ENCODE data around the gene RFT1.

Gene RFT1

DNA sequence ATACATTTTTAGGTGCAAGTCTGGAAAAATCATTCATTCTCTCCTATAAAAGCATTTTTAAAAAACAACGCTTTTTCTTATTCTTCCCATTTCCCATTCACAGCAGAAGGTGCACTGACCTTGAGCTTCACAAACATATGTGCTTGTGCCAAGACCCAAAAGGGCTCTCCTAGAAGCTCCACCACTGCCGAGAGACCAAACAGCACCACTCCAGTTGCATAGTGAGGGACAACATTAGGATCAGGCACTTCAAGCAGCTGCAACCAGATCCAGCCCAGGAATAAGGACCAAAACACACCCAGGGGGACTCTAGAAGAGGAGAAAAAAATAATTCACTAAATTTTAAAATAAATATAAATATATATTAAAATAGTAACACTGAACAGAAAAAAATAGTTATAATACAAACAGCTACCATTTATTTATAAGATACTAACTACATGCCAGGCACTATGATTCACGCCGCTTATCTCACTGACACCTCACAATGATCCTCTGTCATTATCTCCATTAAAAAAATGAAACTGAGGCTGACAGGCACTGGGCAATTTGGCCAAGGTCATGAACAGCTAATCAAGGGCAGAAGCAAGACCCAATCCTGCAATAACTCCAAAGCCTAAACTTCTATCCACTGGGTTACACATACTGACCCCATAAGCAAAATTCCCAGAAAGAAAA, 7.8 kb downstream of the RFT1 start:
- no peak for DNase-seq

DNA sequence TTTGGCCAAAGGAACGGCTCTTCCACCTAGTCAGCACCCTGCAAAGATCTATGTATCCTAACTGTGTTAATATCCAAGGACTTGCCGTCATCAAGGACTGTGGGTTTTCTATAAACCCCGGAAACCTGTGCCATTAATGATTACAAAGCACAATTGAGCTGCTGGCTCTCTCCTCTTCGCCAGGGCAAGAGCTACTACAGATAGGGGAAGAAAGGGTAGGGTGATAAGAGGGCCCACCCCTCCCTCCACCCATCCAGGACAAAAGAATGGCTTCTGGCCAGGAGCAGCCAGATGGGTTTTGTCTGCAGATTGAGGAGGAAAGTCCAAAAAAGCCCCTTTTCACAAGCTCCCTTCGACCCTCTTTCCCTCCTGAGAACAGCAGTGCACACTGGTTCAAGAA, 9.9 kb downstream of the RFT1 start:
- no peak for DNase-seq

DNA sequence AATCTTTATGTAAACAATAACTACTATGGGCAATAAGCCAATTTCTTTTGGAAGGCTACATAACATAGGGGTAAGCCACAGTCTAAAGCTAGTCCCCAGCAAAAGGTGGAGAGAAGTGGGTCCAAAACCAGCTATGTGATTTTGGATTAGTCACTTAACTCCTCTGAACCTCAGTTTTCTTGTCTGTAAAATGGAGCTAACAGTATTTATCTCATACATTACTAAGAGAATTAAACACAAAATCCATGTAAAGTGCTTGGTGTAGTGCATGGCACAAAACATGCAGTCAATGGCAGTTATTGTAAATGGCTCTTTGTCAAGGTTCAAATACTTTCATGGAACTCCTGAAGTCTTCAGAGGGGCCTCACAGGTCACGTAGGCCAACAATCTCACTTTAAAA, 13.3 kb downstream of the RFT1 start:
- no peak for DNase-seq

DNA sequence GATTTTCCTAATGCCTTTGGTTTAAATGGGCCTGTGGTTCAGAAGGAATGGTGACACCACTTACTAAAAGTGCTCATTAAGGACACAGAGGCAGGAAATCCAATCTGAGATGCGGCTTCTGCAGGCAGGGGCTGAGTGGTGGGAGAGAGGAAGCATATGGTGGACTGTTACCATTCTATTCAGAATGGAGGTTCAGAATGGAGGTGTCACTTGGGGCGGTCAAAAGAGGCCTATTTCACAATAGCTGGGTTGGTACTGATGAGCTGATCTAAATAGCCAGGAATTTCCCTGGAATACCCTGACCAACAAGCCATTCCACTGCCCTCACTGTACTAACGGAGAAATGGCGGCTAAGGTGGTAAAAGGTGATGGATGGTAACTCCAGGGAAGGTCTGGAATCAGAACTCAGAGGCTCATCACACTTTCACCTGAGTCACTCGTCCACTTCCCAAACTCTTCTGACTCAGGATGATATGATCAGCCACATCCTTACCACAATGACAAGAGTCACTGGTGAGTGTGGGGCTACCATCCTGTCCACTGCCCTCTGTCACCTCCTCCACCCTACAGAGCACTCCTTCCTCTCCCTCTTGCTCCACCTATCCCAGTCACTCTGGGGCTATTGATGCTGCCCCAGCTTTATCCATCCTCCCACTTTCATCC, 15.7 kb downstream of the RFT1 start:
- DNase-seq: no peak

DNA sequence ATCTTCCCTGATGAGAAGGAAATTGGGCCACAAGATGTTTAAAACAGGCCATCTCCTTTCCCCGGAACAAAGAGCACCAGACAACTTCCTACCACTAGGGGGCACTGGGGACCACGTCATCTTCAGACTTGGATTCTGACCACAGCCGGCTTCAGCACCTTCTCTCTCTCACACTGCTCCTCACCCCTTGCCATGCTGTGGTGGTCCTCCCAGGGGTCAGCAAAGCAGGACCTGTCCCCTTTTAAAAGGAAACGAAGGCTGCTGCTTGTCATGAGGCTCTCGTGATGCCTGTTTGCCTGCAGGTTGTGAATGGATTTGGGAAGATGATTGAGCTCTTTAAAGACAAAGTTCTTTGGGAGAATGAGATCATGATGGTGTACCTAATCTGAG, 16.2 kb downstream of the RFT1 start:
- DNase-seq: peak; percentile 56 to 98

DNA sequence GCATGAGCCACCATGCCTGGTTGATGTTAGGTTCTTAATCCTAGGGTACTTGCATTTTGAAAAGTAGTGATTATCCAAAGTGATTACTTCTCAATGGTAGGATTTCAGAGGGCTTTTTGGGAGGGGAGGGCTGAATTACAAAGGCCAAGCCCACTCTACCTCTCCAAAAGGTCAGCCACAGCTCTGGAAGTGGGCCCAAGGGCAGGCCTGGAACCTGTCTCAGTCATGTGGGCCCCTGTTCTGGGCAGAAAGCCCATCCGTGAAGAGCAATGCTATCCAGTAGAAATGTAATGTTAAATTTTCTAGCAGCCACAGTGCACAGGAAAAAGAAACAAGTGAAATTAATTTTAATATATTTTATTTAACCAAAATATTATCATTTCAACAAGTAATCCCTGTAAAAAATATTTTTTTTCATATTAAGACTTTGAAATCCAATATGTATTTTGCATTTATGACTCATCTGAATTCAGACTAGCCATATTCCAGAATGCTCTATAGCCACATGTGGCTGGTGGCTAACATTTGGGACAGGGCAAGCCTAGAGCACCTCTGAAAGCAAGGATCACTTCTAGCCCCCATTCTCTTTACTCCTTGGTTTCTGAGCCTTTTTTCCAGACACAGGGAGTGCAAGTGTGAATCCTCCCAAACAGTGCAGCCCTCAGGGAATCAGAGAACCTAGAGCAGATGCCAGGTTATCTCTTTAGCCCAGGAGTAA, 16.8 kb downstream of the RFT1 start:
- no peak for DNase-seq

DNA sequence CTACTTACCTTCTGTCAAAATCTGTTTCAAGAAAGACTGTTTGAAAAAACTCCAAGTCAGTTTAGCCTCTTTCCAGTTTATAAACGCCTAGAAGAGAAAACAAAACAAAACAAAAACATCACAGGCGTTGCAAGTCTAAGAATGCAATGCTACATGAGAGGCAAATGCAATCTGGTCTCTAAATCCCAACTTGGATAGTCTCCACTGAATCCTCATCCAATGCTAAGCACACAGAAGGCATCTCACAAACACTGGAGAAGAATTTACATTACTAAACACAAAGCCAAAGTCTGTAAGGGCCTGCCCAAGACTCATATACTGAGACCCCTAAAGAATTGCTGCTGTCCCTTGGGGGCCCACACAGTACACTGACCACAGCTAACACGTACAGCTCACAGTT, 18.4 kb downstream of the RFT1 start:
- DNase-seq: no peak

DNA sequence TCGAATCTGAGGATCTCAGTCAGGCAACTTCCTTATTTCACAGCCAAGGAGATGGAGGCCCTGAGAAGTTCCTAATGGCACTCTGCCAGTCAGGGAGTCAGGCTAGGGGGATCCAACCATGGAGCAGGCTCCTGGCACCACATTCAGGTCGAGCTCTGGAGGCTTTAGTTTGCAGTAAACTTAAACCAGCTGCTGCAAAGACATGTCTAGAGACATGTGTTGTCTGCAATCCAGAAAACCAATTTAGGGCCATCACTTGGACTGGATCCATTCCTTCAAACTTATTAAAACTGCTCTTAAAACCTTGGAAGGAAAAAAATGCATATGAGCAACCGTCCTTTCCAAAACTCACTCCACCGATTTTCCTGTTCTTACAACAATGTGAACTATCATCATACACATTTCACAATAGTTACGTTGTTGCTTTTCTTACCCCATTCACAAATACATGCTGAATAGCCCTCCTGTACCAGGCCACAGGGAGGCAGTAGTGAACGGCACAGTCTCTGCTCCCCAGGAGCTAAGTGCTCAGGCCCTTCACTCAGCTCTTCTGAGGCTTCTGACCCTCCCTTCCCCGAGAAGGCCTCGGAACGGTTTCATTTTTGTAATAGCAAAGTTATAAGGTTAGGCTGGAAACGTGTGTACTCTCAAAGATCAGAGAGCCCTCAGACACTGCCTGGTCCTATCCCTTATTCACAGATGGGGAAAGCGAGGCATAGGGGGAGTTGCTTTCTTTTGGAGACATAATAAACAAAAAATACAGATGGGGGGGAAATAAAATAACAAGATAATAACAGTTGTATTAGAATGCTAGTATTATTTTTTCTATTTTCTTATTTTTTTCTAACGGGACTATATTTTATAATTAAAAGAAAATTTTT, 20.1 kb downstream of the RFT1 start:
- peak; percentile 82 to 86 for DNase-seq

DNA sequence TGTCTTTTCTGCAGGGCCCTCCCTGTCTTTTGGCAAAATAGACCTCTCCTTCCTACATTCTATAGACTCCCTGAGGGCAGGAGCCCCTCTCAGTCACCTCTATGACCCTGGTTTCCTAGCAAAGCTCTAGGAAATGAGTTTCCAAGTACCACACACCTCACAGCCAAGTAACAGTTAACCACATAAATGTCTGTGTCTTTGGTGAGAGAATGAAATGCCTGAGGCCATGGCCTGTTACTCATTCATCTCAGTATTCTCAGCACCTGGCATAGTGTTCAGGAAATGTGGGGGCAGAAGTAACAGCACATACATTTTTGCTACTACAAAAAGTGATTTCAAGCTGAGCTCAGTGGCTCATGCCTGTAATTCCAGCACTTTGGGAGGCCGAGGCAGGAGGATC, 21.0 kb downstream of the RFT1 start:
- no peak for DNase-seq

DNA sequence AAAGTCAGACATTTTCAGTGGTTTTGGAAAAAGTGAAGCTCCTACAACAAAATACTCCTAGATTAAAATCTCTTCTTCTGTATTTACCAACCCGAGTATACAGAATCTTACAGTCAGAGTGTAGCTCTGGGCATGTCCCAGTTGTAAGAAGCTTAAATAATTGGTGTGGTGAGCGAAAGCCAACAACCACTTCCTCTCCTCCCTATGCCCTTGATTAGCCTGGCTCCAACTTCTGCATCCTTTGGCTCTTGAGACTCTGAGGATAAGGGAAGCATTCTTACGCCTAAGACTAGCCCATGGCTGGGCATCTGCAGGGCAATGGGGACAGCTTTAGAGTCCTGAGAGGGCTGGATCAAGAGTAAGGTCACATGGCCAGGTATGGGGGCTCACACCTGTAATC, 25.5 kb downstream of the RFT1 start:
- peak; percentile 69 to 73 for DNase-seq

DNA sequence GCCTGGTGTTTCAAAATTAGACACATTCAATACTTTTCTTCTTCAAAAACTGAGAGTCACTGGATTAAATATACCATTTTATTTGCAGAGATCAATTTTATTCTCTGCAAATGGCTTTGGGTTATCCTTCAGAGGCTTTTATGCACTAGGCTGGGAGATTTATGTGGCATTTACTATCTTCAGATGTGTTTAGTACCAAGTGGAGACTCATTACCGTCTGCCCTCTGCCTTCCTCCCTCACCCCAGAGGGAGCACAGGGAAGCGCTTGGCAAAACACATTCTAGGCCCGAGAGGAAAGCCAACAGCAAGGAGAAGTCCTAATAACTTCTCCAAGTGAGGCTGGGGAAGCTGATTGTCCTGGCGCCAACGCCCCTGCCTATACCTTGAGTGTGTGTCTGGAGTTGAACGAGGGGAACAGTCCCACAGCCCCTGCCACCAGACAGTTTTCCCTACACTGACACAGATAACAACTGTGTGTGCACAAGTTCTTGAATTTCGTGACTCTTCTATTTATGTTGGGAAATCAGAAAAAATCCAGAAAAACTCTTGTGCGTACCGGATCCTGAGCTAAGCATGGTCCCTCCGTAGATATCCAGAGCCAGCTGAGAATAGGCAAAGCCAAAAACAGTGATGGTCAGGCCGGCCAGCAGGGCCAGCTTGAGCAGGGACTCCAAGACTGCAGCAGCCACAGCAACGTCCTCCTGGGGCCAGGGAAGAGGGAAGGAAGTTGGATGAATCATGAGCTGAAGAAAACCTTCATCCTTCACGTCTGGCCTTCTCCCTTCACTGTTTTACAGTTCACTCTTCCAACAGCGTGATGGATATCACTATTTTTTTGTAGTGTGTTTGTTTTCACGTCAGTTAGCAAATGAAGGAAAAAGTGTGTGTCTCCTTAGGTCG, 26.6 kb downstream of the RFT1 start:
- DNase-seq: peak; percentile 35 to 47

DNA sequence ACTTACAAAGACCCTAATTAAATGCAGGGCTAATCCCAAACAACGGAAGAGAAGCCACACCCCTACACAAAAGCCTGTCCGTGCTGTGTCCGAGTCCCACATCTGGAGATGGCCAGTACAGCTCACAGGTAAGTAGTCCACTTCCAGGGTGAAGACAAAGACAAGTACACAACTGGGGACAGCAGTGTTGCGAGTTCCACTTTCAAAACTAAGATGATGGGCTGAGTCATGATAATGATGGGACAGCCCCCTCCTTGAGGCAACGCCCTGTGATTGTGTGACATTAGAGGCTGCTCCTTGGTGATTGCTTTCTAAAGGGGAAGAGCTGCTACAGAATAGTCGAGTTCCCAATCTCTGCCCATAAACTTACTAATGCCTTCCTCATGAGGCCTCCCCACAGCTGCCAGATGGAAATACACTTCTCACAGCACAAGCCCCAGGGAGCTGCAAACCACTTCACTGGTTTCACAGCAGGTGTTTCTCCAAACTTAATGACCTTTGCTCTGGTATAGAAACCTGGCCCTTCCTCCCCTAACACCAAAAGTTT, 27.6 kb downstream of the RFT1 start:
- DNase-seq: peak; percentile 87 to 92

DNA sequence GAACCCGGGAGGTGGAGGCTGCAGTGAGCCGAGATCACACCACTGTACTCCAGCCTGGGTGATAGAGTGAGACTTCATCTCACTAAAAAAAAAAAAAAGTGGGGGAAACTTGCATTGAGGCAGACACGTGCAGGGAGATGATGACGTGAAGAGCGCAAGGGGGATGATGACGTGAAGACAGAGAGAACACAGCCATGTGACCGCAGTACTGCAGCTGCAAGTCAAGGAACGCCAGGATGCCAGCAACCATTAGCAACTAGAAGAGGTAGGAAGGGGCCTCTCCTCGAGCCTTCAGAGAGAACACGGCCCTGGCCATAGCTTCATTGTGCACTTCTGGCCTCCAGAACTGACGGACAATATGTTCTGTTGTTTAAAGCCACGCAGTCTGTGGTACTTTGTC, 28.3 kb downstream of the RFT1 start:
- no peak for DNase-seq

DNA sequence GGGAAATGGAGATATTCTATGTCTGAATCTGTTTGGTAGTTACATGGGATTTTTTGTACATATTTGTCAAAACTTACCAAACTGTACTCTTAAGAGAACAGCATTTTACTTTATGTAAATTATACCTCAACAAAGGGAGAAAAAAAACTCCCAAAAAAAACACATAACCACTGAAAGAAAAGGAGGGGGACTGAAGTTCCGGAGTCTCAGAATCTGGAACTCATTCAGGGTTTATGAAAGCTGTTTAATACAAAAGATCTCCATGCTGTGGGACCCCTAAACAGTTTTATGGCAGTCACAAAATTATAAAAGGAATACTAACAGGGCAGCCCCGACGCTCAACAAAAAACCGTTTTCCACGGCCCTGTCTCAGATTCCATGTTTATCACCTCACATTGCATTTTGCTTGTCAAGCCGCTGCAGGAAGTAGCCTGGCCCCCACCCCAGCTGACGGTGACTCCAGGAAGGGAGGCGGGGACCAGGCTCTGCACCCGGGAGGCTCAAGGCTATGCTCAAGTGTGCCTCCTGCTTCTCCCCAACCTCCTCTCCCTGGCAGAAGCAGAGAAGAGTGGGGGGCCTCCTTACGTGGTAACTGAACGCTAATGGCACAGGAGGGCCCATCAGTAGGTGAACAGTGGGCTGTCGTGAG, 29.3 kb downstream of the RFT1 start:
- DNase-seq: no peak

DNA sequence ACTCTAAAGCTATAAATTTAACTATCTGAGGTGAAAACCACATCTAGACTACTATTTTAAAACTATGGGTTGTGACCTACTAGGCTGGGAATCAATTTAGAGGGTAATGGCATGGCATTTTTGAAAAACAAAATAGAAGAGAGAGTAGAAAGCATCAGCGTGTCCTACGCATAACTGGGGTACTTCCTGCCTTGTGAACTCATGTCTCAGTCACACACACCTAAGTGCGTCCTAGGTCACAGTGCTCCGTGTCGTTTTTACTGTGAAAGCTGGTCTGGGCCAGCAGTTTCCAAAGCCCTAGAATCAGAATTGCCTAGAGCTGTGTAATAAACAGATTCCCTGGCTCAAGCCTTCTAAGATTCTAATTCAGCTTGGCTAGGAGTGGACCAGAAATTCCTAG, 32.3 kb downstream of the RFT1 start:
- no peak for DNase-seq

DNA sequence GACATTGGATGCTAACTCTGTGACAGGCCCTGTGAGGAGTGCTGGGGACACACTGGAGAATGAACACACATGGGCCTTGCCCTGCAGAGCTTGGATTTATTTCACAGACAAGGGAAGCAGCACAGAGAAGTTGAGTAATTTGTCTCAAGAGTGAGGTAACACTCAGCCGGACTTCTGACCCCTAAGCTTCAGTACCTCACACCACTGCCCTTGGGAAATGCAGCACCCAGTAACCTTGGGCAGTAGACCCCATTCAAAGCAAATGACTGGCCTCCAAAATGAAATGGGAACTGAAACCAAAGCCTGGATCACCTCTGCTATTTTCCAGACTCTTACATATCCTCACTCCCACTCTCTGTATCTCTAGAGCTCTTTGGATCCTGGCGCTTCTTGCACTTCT, 37.3 kb downstream of the RFT1 start:
- DNase-seq: peak; percentile 54 to 61

DNA sequence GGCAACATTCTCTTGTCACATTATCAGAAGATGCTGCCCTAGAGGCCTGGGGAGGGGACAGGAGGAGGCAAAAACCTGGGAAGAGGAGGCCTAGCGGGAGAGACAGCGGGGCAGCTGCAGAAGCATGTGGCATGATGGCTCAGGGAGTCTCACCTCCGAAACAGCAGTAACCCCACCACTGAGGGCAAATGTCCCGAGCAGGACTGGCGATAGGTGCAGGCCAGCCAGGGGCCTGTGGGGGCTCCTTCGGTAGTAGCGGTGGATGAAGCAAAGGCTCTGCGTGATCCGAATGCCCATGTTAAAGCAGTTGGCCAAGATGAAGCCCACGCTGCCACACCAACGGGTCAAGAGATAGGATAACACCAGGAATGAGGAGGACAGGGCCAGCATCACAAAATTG, 38.0 kb downstream of the RFT1 start:
- no peak for DNase-seq

DNA sequence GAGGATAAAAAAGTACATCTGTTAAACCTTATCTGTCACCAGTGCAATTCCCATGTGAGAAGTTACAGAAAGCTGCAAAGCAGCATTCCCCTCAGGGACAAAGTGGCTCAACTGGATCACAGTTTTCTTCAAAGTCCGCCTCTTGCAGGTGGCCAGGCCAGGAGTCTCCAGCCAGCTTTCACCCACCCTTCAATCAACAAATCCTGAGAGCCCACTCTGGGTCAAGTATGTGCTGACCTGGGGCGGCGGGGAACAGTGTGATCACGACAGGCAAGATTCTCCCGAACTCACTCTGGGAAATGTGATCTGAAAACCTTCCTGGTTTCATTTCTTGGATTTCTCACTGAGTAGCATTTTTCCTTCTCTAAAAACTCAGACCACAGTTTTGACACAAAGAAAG, 39.2 kb downstream of the RFT1 start:
- DNase-seq: no peak

DNA sequence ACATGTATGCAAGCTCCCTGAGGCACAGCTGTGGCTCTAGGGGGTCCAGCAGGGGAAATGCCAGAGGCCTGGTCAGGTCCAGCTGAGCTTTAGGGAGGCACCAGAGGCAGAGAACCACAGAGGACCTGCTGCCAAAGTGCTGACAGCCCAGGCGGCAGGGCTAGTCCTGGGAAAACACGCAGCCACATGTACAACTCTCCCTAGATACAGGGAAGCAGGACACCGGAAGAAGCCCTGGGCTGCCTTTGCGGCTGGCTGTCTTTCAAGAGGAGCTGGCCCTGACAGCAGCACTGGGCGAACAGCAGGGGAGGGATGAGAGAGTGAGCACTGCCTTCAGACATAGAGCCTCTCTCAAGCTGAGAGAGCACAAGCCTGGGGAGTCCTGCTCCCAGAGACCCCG, 40.7 kb downstream of the RFT1 start:
- DNase-seq: no peak

DNA sequence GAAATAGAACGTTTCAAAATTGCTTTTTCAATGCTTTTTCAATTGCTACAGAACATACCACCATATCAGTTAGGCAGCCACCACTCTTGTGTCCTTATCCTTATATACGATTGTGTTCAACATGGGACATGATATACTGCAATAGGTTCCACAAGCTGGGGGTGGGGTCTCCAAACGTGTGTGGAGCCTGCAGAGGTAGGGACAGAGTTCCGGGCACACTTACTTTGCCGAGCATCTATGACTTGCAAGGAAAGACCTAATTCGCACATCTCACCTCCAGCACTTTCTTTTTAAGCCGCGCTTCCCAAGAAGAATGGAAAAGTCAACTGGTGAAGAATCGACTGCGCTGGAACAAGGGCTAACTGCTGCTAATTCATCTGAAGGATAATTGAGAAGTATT, 44.8 kb downstream of the RFT1 start:
- DNase-seq: no peak

DNA sequence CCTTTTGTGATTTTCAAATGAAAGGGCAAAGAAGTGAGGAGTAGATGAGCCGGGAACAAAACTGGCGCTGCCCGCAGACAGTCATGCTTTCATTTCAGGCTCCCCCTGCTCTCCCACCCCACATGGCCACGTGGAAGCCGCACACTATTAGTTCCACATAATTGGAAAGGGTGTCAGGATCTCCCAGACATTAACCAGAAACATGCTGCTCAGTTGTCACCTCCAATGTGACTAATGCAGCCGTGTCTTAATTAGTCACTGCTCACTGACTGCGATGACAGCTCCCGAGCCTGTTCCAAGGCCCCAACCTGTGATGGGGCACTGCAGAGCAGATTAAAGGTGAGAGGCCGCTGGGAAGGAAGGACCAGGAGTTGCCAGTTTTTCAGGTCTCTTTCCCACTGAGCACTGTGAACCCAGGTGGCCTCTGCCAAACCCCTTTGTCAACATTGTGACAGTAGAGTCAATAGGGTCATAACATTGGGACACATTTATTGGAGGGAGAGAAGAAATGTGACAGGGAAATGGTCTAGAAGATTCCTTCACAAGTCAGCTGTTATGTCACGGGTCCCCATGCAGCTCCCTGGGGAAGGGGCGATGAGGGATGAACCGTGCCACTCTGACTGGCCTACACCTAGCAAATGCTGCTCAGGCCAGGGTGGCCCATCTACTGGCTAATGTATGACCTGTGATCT, 45.8 kb downstream of the RFT1 start:
- DNase-seq: no peak
